Epidermal melanocyte (primary cell): ENCODE measurements around the gene PRKD2.

Source experiments
- DNase-seq: peaks from one replicate; pipeline ENCODE4 v3.0.0; 2011; ENCODE audit warnings: low spot score; ENCODE audit not compliant: insufficient read length

Gene PRKD2

GRCh38 chr19:46725036-46725820 lies 8.3 kb upstream of the PRKD2 start:
- DNase-seq: no peak

GRCh38 chr19:46724468-46724867 lies 7.6 kb upstream of the PRKD2 start:
- DNase-seq: no peak

GRCh38 chr19:46723471-46723870 lies 6.6 kb upstream of the PRKD2 start:
- no peak for DNase-seq

GRCh38 chr19:46723023-46723461 lies 6.1 kb upstream of the PRKD2 start:
- no peak for DNase-seq

GRCh38 chr19:46722421-46723022 lies 5.6 kb upstream of the PRKD2 start:
- DNase-seq: no peak

- no peak for DNase-seq
These were observed 5.1 kb upstream of the PRKD2 start for GRCh38 chr19:46722004-46722380.

- DNase-seq: no peak
These were observed 4.5 kb upstream of the PRKD2 start for GRCh38 chr19:46721269-46722003.

- no peak for DNase-seq
These were observed 3.8 kb upstream of the PRKD2 start for GRCh38 chr19:46720503-46721239.

GRCh38 chr19:46719629-46720502 lies 3.0 kb upstream of the PRKD2 start:
- no peak for DNase-seq

- DNase-seq: no peak
These were observed 2.2 kb upstream of the PRKD2 start for GRCh38 chr19:46718934-46719622.

GRCh38 chr19:46718157-46718933 lies 1.4 kb upstream of the PRKD2 start:
- no peak for DNase-seq

GRCh38 chr19:46717716-46718143 lies 816 bp upstream of the PRKD2 start:
- no peak for DNase-seq

GRCh38 chr19:46716672-46717033 lies 261 bp downstream of the PRKD2 start:
- no peak for DNase-seq

- no peak for DNase-seq
These were observed 791 bp downstream of the PRKD2 start for GRCh38 chr19:46715975-46716671.

- DNase-seq: no peak
These were observed 1.3 kb downstream of the PRKD2 start for GRCh38 chr19:46715620-46715974.

GRCh38 chr19:46714444-46715106 lies 2.3 kb downstream of the PRKD2 start:
- DNase-seq: no peak

- DNase-seq: peak; percentile 80
These were observed 3.0 kb downstream of the PRKD2 start for GRCh38 chr19:46713781-46714443.
